Tibial nerve (tissue), 4 donors: ENCODE results near the gene TPK1. TPM values are rescaled to one million over a fixed set of nuclear protein-coding genes. Genes with fewer than 3 reads are reported as not detected.

Experiments
- DNase-seq, 2 donors: peaks; one replicate each; pipeline ENCODE4 v3.0.0-alpha.2; 2019; ENCODE audit warnings: low spot score in 2 of 2
- H3K27ac ChIP-seq, 4 donors: fragments of 200-600 bp; sonication (generic) in 3 of 4; one replicate each; pipeline ENCODE4 v1.5.1; 2017 to 2019; ENCODE audit warnings: mild to moderate bottlenecking in 1 of 4
- H3K27me3 ChIP-seq, 2 donors: fragments of 200-600 bp; sonication (generic) in 1 of 2; one replicate each; pipeline versions ENCODE4 v1.5.1 to v1.6.0; 2017 to 2019
- H3K36me3 ChIP-seq, 3 donors: fragments of 200-600 bp; sonication (generic); one replicate each; pipeline ENCODE4 v1.5.1; 2018 to 2019
- H3K4me1 ChIP-seq, 4 donors: fragments of 200-600 bp; sonication (generic) in 3 of 4; one replicate each; pipeline ENCODE4 v1.5.1; 2017 to 2019
- H3K4me3 ChIP-seq, 4 donors: fragments of 200-600 bp; sonication (generic) in 3 of 4; one replicate each; pipeline ENCODE4 v1.5.1; 2017 to 2019; ENCODE audit warnings: mild to moderate bottlenecking in 1 of 4, moderate library complexity in 1 of 4
- H3K9me3 ChIP-seq, 4 donors: fragments of 200-600 bp; sonication (generic) in 3 of 4; one replicate each; pipeline ENCODE4 v1.5.1; 2017 to 2019
- CTCF ChIP-seq, 5 experiments: fragments of 200-600 bp in 3 of 5; fragments of 450-650 bp in 2 of 5; sonication (generic) in 3 of 5; IDR thresholded peaks; one replicate each; pipeline ENCODE4 v1.5.1; 2016 to 2019; ENCODE audit warnings: antibody characterized with exemption in 5 of 5, mild to moderate bottlenecking in 3 of 5, moderate library complexity in 2 of 5
- EP300 ChIP-seq, 2 donors: sonication (generic); formaldehyde crosslinking; IDR thresholded peaks; one replicate each; pipeline ENCODE4 v1.6.1; 2017; ENCODE audit warnings: antibody characterized with exemption in 2 of 2, mild to moderate bottlenecking in 1 of 2
- POLR2A ChIP-seq, 2 donors: fragments of 450-650 bp; IDR thresholded peaks; one replicate each; pipeline ENCODE4 v1.6.1; 2017; ENCODE audit warnings: antibody characterized with exemption in 2 of 2, mild to moderate bottlenecking in 2 of 2, moderate library complexity in 2 of 2
- WGBS, 2 donors: methylation state at CpG; one replicate each; pipeline ENCODE4 v1.1.5; 2018; 5-methylcytosine and 5-hydroxymethylcytosine counted together
- small RNA-seq: library from RNA; depleted of rRNA; stranded (forward); fragments of <200 nt; gene quantifications from one replicate; pipeline ENCODE3, GENCODE V24; 2016
- total RNA-seq, 4 donors: library from RNA; depleted of rRNA; stranded (reverse); fragments of >200 nt; gene quantifications; one replicate each; pipeline ENCODE4 v1.1.0, GENCODE V29; 2016

Gene TPK1
- total RNA-seq, 4 donors from 2014 or later = 4.5 to 18.8 (median 8.3) TPM

GRCh38 chr7:144404946-144405345 lies 430.9 kb downstream of the TPK1 start:
- no peak for TF ChIP-seq POLR2A (IDR thresholded peaks at IDR 0.05)
- no peak for TF ChIP-seq CTCF (IDR thresholded peaks at IDR 0.05)
- no peak for TF ChIP-seq EP300 (IDR thresholded peaks at IDR 0.05)
- DNase-seq = no peak
- Histone ChIP-seq H3K9me3 (no peaks in the 10 kb centered on the region), H3K36me3 (no peaks in the 10 kb centered on the region), H3K4me1 (peaks cover 0 to 6% (median 0%) of the 10 kb centered on the region in 4 donors), H3K27me3 (no peaks in the 10 kb centered on the region), H3K27ac (no peak overlapping the region), H3K4me3 (no peak overlapping the region)
- 67 to 72% methylated on average over 4 of the region's 4 CpGs for WGBS, 2 donors

- H3K4me3 ChIP-seq = no peak within 1 kb of the TSS
- H3K4me1 ChIP-seq = peaks cover 0 to 6% (median 0%) of the 10 kb centered on the region in 4 donors
- H3K36me3 ChIP-seq = no peaks in the 10 kb centered on the region
- 100% methylated on average over 8 of the region's 39 CpGs; no CpG with 5 or more reads in 1 of the 2 donors for WGBS, 2 donors
- no peak for DNase-seq
- H3K27me3 ChIP-seq = no peaks in the 10 kb centered on the region
- no peak within 1 kb of the TSS for H3K27ac ChIP-seq
- no peak for TF ChIP-seq EP300 (IDR thresholded peaks at IDR 0.05)
- no peaks in the 10 kb centered on the region for H3K9me3 ChIP-seq
Measured at GRCh38 chr7:144403649-144404061, 432.2 kb downstream of the TPK1 start, which contains the start of gene NOBOX. NOBOX (minus strand) TSS chr7:144403693.

- TF ChIP-seq POLR2A (IDR thresholded peaks at IDR 0.05) = no peak
- no peak overlapping the region for H3K27ac ChIP-seq
- no peaks in the 10 kb centered on the region for H3K9me3 ChIP-seq
- H3K4me1 ChIP-seq = peaks cover 0 to 6% (median 0%) of the 10 kb centered on the region in 4 donors
- H3K36me3 ChIP-seq = no peaks in the 10 kb centered on the region
- H3K27me3 ChIP-seq = no peaks in the 10 kb centered on the region
- H3K4me3 ChIP-seq = no peak overlapping the region
- DNase-seq = no peak
- 92 to 95% methylated on average over 11 of the region's 11 CpGs for WGBS, 2 donors
Measured at GRCh38 chr7:144403102-144403501, 432.8 kb downstream of the TPK1 start.

Small RNAs within 50 kb of the gene (small RNA-seq; reads per million reads assigned to genes)
- gene RNU6ATAC40P = not detected
